Fibroblast of the conjunctiva (primary cell): Measurements from ENCODE around the gene PERM1.
"Not testable (repeated sequence)": the region's sequence is repeated elsewhere in the genome, so short reads cannot be mapped to it uniquely, and the experiment has no call there.

Experiments
- DNase-seq: peaks from one replicate; pipeline ENCODE4 v3.0.0-alpha.2; 2010; ENCODE audit warnings: low read depth

PERM1 gene

GRCh38 chr1:997993-998744, 16.3 kb upstream of the PERM1 start:
- DNase-seq, result no peak

- DNase-seq, result no peak
Observed at GRCh38 chr1:997713-997992, 15.8 kb upstream of the PERM1 start.

- no peak for DNase-seq
Observed at GRCh38 chr1:996851-997712, 15.2 kb upstream of the PERM1 start.

- no peak for DNase-seq
Observed at GRCh38 chr1:995665-996633, 14.1 kb upstream of the PERM1 start.

DNA sequence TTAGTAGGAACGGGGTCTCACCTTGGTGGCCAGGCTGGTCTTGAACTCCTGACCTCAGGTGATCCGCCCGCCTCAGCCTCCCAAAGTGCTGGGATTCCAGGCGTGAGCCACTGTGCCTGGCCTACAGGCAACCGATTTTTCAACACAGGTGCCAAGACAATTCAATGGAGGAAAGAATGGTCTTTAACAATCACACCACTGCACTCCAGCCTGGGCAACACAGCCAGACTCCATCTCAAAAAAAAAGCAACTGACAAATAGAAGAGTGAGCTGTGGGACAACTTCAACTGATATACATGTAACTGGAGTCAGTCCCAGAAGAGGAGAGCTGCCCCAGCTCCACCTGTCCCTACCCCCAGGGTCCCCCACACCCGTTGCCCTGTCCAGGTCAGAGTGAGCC, 12.7 kb upstream of the PERM1 start:
- not testable (repeated sequence) for DNase-seq

DNA sequence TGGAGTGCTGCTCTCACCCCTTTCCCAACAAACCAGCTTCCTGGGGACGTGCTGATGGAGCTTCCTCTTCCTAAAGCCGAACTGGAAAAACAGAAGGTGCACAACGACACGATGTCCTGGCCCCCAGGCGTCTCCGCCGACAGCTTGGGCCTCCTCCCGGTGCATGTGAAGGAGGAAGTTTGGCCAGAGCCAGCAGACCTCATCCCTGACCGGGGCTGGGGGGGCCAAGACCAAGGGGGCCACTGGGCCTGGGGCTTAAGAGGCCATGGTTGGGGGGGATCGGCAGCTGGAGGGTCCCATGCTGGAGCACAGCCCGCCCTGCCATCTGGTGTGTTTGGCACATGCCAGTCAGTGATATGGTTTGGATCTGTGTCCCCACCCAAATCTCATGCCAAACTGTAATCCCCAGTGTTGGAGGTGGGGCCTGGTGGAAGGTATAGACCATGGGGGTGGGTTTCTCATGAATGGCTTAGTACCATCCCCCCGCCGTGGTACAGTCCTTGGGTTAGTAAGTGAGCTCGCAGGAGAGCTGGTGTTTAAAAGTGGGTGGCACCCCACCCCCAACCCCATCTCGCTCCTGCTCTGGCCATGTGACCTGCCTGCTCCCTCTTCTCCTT, 11.6 kb upstream of the PERM1 start:
- DNase-seq, result no peak

DNA sequence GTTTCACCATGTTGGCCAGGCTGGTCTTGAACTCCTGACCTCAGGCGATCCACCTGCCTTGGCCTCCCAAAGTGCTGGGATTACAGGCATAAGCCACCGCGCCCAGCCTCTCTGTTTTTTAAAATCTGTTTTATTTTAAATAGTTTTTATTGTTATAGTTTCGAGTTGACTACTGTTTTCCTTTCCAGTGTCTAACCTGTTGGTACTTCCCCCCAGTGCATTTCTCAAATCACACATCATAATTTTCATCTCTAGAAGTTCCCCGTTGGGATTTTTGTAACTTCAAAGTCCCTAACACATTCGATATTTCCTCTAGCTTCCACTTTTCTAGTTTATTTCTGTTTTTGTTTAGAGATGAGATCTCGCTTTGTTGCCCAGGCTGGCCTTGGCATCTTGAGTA, 10.5 kb upstream of the PERM1 start:
- no peak for DNase-seq

GRCh38 chr1:991895-992294, 10.0 kb upstream of the PERM1 start:
- DNase-seq, result no peak

DNA sequence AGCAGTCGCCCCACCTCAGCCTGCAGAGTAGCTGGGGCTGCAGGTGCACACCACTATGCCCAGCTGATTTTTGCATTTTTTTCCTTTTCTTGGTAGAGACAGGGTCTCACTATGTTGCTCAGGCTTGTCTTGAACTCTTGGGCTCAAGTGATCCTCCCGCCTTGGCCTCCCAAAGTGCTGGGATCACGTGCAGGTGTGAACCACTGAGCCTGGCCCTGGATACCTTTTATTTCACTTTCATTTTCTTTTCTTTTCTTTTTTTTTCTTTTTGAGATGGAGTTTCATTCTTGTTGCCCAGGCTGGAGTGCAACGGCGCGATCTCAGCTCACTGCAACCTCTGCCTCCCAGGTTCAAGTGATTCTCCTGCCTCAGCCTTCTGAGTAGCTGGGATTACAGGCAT, 9.4 kb upstream of the PERM1 start:
- not testable (repeated sequence) for DNase-seq

- DNase-seq, result not testable (repeated sequence)
Observed at GRCh38 chr1:988061-988460, 6.2 kb upstream of the PERM1 start.

- no peak for DNase-seq
Observed at GRCh38 chr1:985126-985525, 3.2 kb upstream of the PERM1 start.

GRCh38 chr1:984476-984814, 2.6 kb upstream of the PERM1 start:
- DNase-seq, result no peak

DNA sequence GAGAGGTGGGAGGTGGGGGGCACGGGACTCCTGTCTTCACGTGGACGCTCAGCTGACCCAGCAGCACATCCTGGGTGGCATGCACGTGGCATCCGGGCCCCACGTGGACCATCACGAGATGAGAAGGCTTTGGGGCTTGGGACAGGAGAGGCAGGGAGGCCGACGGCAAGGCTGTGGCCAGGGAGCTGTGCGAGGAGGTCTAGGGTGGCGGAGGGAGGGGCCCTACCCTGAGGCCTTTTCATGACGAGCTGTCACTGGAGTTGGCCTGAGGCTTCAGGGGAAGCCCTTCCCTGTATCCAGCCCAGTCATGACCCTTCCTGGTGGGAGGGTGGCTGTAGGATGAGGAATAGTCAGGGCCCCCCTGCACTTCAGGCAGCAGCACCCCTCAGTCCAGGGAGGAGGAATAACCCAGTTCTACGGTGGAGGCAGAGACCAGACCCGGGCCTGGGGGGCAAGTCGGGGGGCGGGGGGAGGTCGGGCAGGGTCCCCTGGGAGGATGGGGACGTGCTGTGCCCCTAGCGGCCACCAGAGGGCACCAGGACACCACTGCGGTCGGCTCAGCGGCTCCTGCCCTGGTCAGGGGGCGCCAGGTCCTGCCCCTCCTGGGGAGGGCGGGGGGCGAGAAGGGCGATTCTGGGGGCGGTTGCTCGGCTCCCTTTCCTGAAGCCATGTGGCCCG, 2.0 kb upstream of the PERM1 start:
- no peak for DNase-seq

GRCh38 chr1:982765-983436, 1.0 kb upstream of the PERM1 start:
- DNase-seq, result no peak

- no peak for DNase-seq
Observed at GRCh38 chr1:981491-981954, 370 bp downstream of the PERM1 start.

DNA sequence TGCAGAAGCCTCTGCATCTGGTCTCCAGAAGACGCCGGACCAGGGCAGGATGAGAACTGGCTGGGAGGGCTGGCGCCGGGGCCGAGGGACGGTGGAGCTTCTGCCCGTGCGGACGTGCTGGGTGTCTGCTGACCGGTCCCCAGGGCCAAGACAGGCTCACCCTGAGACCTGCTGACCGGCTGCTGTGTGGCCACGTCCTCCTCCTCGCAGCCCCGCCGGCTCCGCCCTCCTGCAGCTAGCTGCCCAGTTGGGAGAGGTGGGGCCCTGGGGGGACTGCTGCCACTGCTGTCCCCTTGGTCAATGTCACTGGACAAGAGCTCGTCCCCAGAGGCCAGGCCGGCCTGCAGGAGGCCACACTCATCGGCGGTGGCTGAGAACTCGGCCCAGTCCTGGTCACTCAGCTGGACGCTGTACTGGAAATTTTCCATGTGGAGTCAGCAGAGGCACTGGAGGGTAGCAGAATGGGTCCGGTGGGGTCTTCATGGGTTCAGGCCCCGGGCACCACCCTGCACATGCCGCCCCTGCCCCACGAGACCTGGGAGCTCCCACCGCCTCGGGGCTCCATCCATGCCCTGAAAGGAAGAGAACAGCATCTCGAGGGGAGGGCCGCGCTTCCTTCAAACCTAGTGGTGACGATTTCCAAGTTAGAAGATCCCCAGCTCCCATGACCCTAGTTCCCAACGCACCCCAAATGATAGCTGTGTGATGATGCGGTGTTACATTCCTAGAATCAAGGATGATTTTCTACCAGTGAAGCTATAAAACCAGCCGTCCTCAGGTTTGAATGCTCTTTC, 1.1 kb downstream of the PERM1 start:
- DNase-seq, result no peak

DNA sequence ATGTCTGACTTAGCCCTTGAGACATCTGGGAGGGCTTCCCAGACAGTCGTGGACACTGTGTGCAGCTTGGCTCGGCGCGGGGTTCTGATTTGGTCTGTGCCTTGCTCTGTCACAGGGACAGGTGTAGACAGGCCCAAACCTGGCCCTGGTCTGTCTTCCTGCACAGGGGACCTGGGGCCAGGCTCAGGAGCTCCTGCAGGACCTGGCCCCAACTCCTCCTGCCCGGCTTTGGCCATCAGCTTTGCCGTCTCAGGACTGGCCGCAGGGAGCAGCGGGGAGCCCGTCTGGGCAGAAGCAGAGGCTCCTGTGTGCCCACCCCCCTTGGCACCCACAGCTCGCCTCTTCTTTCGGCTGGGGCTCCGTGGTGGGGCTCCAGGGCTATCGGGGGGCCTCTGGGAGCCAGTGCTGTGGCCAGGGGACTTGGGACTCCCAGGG, 1.7 kb downstream of the PERM1 start:
- DNase-seq, result no peak

- no peak for DNase-seq
Observed at GRCh38 chr1:979744-980072, 2.2 kb downstream of the PERM1 start.

GRCh38 chr1:978835-979743, 2.8 kb downstream of the PERM1 start:
- no peak for DNase-seq
